HG03469 (cell line): ENCODE results near the gene CHMP4B.

Experiments
- ATAC-seq: cut with Tn5 transposase; IDR thresholded peaks from one replicate; pipeline ENCODE4 v1.9.1; 2021; ENCODE audit warnings: mild to moderate bottlenecking, moderate library complexity, moderate number of reproducible peaks; ENCODE audit not compliant: unreplicated experiment

CHMP4B gene

DNA sequence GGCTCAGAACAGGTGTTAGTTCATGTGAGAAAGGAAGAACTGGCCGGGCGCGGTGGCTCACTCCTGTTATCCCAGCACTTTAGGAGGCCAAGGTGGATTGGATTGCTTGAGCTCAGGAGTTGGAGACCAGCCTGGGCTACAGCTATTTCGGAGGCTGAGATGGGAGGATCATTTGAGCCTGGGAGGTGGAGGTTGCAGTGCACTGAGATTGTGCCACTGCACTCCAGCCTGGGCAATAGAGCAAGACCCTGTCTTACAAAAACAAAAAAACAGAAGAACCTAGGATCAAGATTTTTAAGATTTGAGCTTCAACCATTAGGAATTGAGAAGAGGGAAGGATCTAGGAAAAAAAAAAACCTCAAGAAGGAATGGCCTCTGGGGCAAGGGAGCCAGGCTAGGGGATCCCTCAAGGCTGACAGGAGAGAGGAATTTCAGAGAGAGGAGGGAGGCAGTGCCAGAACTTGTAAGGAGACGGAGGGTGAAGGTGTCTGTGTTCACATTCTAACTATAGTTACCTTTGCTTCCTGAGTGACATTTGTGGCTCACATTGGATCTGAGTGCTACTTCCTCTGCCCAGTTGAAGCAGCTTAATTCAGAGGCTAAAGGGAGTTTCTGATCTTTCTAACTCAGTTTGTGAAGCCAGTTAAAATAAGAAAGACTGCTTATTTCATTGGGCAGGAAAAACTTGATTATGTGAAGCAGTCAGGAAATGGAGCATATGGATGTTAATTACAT lies 26.1 kb downstream of the CHMP4B start:
- ATAC-seq, result no peak

DNA sequence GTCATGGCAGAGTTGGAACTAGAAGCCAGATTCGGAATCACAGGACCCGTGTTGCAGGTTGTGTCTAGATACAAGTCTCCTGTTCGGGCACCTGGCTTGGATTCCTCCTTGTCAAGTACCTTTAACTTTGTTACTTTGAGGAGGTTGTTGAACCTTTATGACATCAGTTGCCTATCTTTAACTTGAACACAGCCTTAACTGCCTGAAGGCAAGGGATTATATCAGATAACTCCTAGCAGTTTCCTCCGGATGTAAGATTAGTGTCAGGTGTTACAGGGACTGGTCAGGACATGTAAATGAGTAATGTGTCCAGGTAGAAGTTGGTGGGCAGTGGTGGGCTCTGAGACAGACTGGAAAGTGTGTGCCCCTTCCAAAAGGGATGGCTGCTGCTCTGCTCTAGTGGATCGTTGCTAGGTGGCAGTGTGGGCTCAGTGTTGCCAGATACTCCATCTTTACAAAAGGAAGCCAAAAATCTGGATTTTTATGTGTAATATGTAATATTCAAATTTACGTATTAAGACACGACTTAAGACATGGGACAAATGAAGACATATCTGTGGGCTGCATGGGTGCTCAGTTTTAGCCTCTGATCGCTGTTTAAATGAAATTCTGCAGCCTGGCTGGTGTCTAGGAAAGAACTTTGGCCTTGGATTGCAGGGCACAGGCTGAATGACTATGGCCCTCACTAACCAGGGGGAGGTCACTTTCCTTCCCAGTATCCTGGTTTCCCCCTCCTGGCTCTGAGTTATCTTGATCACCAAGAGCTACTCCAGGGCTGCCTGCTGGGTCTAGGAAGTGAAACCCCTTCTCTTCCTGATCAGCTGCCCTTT lies 27.1 kb downstream of the CHMP4B start:
- no peak for ATAC-seq

DNA sequence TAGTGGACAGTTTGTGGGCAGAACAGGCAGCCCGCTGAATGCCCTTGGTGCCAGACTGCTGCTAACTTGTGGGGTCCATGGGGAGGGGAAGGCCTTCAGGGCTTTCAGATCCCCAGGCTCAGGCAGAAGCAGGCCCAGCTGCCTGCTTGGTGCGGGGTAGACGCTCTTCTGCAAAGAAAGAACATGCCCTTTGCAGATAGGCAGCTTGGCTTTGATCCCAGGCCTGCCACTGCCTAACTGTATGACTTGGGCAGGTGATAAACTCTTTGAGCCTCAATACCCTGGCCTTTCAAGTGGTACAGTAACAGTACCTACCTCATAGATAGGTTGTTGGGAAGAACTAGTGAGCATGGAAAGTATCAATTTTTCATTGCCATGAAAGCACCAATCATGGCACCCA lies 28.4 kb downstream of the CHMP4B start:
- no peak for ATAC-seq

DNA sequence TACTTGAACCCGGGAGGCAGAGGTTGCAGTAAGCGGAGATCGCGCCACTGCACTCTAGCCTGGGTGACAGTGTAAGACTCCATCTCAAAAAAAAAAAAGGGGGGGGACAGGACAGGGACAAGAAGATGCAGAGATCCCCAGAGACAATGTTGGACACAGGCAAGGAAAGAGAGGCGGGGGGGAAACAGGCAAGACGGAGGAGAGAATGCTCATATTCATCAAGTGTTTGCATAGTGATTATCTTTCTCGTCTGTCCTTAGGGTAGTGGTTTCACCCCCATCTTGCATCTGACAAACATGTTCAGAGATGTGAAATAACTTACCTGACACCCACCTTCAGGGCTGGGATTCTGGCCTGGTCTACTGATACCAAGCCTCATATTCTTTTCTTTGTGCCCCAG lies 29.0 kb downstream of the CHMP4B start:
- no peak for ATAC-seq

DNA sequence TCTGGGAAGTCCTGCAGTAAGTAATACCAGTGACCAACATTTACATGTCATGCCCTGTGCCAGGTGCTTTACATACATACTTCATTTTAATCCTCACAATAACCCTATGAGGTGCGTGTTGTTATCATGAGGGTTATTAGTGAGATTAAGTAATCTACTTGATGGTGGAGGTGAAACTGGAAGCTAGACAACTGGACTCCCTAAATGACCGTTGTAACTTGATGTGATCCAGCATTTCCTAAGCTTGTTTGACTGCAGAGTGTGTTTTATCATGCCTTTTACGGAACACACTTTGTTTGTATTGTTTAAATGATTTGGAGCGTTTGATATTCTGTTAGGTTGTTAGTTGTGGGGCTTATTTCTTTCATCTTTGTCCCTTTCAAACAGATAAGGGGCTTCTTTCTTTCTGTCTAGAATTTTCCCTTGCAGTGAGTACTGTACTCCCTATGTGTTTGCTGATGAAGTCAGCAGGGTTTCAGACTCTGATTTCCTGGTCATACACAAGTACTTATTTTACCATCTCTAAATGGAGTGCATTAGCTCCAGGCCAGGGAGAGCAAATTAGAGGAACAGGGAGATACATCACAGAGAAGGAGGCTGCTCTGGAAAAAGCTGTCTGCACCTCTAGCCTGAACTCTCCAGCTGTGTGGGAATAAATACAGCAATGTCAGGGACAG lies 29.7 kb downstream of the CHMP4B start:
- no peak for ATAC-seq

DNA sequence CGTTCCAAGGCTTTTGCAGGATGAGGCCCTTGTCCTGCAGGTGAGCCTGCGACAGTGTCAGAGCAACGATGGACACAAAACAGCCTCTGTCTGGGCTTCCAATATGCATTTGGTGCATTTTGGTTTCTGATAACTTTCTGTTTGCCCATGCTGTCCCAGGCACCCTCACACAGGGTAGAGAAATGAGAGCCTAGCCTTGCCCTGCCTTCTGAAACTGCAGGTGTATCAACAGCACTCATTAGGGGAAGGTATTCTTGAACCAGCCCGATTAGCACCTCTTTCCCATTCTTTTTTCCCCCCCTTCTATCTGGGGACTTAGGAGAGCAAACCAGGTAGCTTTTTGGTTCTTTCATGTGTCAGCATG lies 30.3 kb downstream of the CHMP4B start:
- no peak for ATAC-seq

DNA sequence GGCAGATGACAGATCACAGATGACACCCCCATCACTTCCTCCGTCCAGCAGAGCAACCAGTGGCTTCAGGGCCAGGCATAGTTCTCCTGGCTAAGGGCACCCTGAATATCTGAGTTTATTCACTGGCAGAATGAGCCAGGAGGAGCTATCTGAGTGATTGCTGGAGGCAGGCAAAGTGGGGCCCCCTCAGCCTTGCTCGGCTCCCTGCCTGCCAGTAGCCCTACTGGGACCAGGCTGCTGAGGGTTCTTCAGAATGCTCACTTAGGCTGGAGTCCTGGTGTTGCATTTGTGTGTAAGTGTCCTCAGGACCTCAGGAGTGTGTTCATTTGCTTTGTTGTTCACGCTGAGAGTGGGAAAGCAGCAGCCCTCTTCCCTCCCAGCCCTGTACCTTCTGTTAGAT lies 31.2 kb downstream of the CHMP4B start:
- no peak for ATAC-seq

DNA sequence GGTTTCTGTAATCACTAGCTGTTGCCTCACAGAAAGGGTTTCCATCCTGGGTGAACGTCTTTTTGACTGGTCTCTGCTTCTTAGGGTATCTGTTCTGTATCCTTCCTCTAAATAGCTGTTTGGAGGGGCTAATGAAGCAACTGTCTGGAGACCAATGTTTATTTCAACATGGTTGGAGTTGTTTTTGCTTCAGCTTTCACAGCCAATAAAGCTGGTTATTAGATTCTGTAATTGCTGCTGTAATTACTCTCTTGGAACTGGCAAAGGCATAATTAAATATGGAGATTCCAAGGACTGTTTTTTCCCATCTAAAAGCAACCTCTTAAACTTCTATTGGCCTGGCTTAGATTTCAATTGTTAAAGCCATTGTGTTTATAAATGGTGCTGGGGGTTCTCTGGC lies 31.9 kb downstream of the CHMP4B start:
- no peak for ATAC-seq

DNA sequence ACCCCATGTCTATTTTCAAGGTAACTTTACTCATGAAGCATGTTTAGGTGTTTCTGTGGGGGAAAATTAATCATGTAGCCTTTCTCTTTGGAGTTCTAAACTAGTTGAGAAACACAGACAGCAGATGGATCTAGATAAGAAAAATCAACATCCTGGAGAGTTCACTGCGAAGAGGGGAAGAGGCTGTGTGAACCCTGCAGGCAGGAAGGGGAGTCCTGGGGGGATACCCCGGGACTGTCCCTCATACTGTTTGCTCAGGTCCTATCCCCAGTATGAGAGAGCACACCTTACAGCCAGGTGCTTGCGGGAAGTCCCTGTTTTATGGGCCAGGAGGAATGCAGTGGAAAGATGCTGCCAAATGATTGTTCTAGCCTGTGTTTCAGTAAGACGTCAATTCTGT lies 32.7 kb downstream of the CHMP4B start:
- ATAC-seq, result no peak

DNA sequence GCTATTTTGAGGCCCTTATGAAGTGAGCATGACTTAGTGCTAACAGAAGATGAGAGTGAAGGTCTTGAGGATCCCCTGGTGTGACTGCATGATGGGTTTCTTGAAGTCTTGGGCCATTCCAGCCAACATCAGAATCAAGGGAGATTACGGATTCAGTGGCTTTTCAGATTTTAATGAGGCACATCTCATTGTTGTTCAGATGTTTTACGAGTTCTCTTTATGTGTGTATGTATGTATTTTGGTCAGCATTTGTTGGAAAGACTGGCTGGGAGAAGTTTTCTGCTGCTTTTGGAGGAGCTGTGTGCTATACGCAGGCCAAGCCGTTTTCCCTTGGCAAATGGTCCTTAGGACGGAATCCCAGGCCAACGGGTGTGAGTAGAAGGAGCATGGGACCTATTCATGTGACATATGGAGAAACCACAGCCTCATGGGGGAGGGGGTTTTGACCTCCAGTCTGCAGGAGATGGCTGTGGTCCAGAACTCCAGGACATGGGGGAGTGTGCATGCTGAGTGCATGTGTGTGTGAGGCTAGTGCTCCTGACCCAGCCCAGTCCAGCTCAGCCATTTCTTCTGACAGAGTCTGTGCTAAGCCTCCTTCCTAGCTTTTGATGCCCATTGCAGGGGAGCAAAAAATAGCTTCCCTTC lies 35.3 kb downstream of the CHMP4B start:
- no peak for ATAC-seq

DNA sequence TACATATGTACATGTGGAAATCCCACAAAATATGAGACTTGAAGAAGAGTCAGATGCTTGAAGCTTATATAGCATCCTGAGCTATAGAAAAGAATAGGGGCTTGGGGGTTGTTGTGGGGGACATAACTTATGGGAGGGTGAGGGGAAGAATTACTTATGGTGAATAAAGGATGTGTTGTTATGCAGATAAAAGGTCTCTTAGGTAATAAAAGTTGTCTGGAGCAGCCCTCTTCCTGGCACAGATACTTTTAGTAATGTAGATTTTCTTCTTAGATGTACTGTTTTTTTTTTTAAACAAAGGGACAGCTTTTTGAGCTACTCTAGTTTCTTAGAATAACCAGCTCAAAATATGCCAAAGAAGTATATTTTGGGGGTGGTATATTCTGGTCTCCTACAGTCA lies 35.9 kb downstream of the CHMP4B start:
- ATAC-seq, result no peak

DNA sequence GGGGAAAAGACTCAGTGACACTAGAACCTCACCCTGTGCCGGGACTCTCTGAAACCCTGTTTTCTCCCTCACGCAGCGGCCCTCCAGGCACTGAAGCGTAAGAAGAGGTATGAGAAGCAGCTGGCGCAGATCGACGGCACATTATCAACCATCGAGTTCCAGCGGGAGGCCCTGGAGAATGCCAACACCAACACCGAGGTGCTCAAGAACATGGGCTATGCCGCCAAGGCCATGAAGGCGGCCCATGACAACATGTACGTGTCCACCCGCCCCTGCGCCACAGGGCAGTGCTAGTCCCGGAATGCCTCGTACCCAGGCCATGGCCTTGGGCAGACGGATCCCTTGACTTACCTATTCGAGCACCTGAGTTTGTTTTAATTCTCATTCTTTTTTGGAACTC lies 37.2 kb downstream of the CHMP4B start:
- no peak for ATAC-seq

DNA sequence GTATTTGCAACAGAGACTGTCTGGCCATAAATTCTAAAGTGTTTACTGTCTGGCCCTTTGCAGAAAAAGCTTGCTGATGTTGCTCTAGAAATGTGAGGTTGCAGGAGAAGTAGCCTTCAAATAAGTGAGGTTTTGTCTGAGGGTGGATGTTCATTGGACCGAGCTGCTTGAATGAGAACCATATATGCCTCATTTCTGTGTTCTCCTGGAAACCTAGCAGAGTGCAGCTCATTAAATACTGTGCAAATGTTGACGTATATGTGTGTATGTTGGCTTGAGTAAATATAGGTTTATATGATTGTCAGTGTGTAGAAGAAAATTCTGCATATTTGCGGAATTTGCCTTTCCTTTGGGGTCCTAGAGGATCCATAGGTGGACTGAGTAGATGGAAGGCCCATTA lies 39.0 kb downstream of the CHMP4B start:
- no peak for ATAC-seq

DNA sequence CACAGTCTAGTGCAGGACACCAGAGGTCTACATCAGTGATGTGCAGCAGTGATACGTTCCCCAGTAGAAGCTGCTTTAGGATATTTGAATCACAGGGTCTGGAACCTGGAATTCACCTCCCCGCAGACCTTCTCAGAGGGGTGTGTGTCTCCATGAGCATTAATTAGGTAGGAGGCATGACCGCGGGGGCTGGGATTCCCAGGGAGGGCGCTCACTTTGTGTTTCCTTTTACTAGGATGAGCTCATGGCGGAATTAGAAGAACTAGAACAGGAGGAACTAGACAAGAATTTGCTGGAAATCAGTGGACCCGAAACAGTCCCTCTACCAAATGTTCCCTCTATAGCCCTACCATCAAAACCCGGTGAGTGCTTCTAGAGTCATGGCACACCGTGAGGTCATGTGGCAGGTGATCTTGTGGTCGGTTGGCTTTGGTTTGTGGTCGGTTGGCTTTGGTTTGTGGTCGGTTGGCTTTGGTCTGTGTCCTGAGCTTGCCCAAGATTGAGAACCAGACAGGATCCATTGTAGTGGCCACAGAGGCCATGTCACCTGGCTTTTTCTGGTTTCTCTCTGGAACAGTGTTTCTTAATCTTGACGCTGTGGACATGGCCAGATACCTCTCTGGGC lies 40.8 kb downstream of the CHMP4B start:
- no peak for ATAC-seq

DNA sequence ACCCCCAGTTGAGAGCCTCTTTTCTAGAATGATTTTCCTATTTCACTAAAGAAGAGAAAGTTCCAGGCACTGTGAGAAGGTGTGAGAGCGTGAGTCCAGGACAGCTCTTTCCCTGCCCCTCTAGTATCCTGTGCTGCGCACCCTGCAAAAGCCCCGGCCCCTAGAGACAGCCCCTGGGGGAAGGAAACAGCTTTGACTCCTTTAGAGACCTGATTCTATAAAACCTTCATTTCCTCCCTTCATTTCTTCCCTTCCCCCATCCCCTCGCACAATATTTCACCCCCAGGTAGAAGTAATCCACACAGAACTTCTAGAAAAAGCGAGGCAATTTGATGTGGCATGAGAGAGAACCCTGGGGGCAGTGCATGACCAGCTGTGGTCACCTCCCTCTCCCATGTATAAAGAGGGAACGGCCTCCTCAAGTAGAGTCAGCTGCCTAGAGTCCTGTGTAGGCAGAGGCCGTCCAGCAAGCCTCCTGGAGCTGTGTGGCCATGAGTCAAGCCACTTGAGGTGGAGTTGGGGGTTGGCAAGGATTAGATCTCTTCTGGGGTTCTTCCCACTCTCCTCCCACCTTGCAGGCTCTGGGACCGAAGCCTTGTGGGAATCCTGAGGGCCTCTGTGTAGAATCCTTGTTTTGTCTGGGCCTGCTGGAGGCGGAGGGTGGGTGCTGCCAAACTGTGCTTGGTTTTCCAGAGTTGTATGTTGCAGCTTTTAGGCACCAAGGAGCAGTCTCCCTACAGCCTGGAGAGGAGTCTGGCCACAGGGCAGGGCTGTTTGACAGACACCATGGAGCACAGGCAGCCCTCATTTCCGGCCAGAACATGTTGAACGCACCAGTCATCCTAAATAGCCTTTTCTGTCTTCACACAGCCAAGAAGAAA lies 41.7 kb downstream of the CHMP4B start:
- no peak for ATAC-seq

DNA sequence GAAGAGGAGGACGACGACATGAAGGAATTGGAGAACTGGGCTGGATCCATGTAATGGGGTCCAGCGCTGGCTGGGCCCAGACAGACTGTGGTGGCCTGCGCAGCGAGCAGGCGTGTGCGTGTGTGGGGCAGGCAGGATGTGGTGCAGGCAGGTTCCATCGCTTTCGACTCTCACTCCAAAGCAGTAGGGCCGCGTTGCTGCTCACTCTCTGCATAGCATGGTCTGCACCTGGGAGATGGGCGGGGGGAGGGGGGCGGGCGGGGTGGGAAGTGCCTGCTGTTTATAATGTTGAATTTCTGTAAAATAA lies 42.3 kb downstream of the CHMP4B start:
- ATAC-seq, result no peak

DNA sequence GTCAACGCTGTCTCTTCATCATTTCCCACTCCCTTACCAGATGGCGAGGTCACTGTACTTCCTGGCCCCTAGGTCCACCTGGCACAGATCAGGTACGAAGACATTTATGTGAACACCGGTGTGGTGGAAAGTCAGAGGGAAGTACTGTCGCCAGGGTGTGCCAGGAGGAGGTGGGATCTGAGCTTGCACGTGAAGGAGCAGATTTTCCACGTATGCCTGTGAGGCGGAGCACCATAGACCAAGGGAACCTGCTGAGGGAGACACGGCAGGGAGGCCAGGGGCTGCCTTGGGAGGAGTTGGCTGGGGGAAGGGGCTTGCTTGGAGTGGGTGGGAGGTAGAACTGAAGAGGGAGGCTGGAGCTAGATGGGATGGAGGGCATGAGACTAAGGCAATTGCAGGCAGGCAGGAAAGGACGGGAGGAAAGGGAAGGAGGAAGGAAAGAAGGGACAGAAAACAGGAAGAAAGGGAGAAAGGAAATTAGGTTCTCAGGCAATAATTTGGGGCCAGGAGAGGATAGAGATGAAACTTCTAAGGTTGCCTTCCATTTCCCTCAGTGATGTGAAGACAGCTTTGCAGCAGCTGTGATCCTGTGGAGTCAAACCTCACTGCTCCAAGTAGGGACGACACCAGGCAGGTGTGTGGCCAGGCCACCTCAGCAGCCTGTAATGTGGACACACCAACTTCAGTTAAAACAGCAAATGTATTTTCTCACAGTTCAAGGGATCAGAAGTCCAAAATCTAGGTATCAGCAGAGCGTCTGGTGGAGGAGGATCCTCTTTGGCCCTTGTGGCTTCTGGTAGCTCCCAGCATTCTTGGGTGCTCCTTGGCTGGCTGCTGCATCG lies 46.8 kb downstream of the CHMP4B start:
- no peak for ATAC-seq

DNA sequence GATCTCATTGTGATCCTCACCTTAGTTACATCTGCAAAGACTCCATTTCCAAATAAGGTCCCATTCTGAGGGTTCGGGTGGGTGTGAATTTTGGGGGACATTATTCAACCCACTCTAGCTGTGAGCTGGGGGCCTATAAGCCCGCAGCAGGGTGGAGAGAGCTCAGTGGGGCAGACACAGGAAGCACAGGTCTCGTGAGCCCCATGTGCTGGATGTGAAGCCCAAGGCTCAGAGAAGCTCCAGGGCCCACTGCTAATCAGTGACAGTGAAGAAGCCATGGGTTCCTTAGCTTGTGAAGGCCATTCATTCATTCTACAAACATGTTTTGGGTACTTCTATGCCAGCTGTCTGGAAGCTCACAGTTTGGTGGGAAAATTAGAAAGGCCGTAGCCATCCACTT lies 47.5 kb downstream of the CHMP4B start:
- ATAC-seq, result no peak

DNA sequence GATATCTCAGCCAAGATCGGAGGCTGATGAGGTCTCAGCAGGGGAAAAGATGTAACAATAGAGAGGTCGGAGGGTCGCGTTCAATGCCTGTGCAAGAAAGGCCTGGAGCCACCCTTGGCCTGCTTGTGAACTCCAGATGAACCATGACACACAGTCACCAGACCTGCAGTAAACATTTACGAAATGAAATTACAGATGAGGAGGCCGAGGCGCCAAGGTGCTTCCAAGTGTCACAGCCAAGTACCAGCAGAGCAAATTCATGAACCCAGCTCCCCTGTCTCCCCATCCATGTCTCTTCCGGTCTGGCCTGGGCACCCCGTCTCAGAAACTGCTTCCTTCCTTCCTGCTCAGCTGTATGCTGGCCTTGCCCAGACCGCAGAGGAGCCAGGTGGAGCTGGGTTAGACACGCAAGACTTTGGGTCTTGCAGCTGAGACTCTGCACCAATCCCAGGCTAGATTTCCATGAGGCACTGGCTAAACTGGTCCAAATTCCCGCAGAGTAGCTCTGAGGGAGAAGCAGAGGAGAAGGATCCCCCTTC lies 48.1 kb downstream of the CHMP4B start:
- ATAC-seq, result no peak
